Endothelial cell of umbilical vein (primary cell): ENCODE results near the gene RHOV. TPM values are rescaled to one million over a fixed set of nuclear protein-coding genes. Genes with fewer than 3 reads are reported as not detected.

ENCODE experiments used
- BruUV-seq: library from RNA; stranded (reverse); fragments of 400-500 nt; replicated peaks from 2 replicates; lab custom pipeline; 2021; lab: Mats Ljungman, UMichigan
- CTCF ChIA-PET: fragments of 300-600, 350-600 bp; sonication (Branson Sonifier 250); formaldehyde crosslinking; loops from one replicate; lab custom pipeline; 2021; ENCODE audit warnings: antibody characterized with exemption, inconsistent platforms; lab: Charles Lee
- POLR2A ChIA-PET: fragments of 300-600, 350-600 bp; sonication (Branson Sonifier 250); formaldehyde crosslinking; loops from one replicate; lab custom pipeline; 2021; ENCODE audit warnings: antibody characterized with exemption, inconsistent platforms; lab: Charles Lee
- DNase-seq: peaks from one replicate; pipeline ENCODE4 v3.0.0-alpha.2; 2011; ENCODE audit warnings: low read depth, low spot score
- FAIRE-seq: peaks from 2 replicates; lab custom pipeline; 2011; peaks lifted over from hg19 to GRCh38; lab: Jason Lieb, UNC
- H2AFZ ChIP-seq: 2 replicates; pipeline ENCODE4 v1.6.0; 2012; ENCODE audit warnings: low read depth, low read length, control low read depth, inconsistent platforms
- H3K27ac ChIP-seq: 2 replicates; pipeline ENCODE4 v1.5.1; 2011; ENCODE audit warnings: low read depth, mild to moderate bottlenecking, control low read depth, low read length, moderate library complexity; ENCODE audit not compliant: insufficient read depth
- H3K27me3 ChIP-seq, 2 experiments: 2 replicates each; pipeline versions ENCODE4 v1.6.0 to v1.6.1; 2011; ENCODE audit warnings: low read length in 2 of 2, mixed read lengths in 1 of 2; ENCODE audit not compliant: control insufficient read depth in 2 of 2, insufficient read depth in 2 of 2
- H3K36me3 ChIP-seq, 2 experiments: 2 replicates in 1 of 2; 3 replicates in 1 of 2; pipeline ENCODE4 v1.5.1; 2011; ENCODE audit warnings: low read length in 2 of 2, mild to moderate bottlenecking in 1 of 2, moderate library complexity in 1 of 2; ENCODE audit not compliant: control insufficient read depth in 2 of 2, insufficient read depth in 2 of 2; ENCODE audit errors: extremely low read depth in 1 of 2
- H3K4me1 ChIP-seq: 3 replicates; pipeline ENCODE4 v1.5.1; 2011; ENCODE audit warnings: mild to moderate bottlenecking, low read length; ENCODE audit not compliant: control insufficient read depth, insufficient read depth; ENCODE audit errors: extremely low read depth
- H3K4me2 ChIP-seq: 2 replicates; pipeline ENCODE4 v1.6.1; 2011; ENCODE audit warnings: low read length, control low read depth, mixed read lengths; ENCODE audit not compliant: insufficient read depth
- H3K4me3 ChIP-seq, 3 experiments: fragments of 200-600 bp in 1 of 3; sonication (generic), shearing (Covaris generic) in 1 of 3; replicated peaks in 1 of 3; 2 replicates each; pipeline ENCODE4 v1.5.1; 2011 to 2016; ENCODE audit warnings: control low read depth in 3 of 3, low read length in 3 of 3, mild to moderate bottlenecking in 2 of 3, inconsistent platforms in 1 of 3, low read depth in 1 of 3, moderate library complexity in 1 of 3; ENCODE audit not compliant: insufficient read depth in 1 of 3
- H3K79me2 ChIP-seq: 2 replicates; pipeline ENCODE4 v1.6.0; 2012; ENCODE audit warnings: low read length, inconsistent platforms; ENCODE audit not compliant: control insufficient read depth, insufficient read depth
- H3K9ac ChIP-seq: replicated peaks from 2 replicates; pipeline ENCODE3; 2011; ENCODE audit warnings: low read length, control low read depth; ENCODE audit not compliant: insufficient read depth; ENCODE audit errors: extremely low read depth
- H3K9me1 ChIP-seq: replicated peaks from 3 replicates; pipeline ENCODE4 v1.6.0; 2011; ENCODE audit warnings: mild to moderate bottlenecking, low read length; ENCODE audit not compliant: control insufficient read depth, insufficient read depth; ENCODE audit errors: extremely low read depth
- H3K9me3 ChIP-seq: replicated peaks from 2 replicates; pipeline ENCODE4 v1.5.1; 2012; ENCODE audit warnings: low read length, inconsistent platforms; ENCODE audit not compliant: control insufficient read depth, insufficient read depth
- H4K20me1 ChIP-seq: replicated peaks from 2 replicates; pipeline ENCODE3; 2011; ENCODE audit warnings: mild to moderate bottlenecking, low read length; ENCODE audit not compliant: control insufficient read depth, insufficient read depth; ENCODE audit errors: extremely low read depth
- CTCF ChIP-seq, 2 donors: IDR thresholded peaks; 1 replicate in 1 of 2; 2 replicates in 1 of 2; pipeline ENCODE4 v1.5.1; 2011; ENCODE audit warnings: low read length in 2 of 2, mild to moderate bottlenecking in 2 of 2, moderate library complexity in 2 of 2, control low read depth in 1 of 2, inconsistent platforms in 1 of 2, low read depth in 1 of 2; ENCODE audit not compliant: insufficient read depth in 1 of 2; ENCODE audit errors: extremely low read depth in 1 of 2
- EZH2 ChIP-seq: IDR thresholded peaks from 2 replicates; pipeline ENCODE4 v1.6.1; 2012; ENCODE audit warnings: borderline replicate concordance, low read depth, mild to moderate bottlenecking, moderate library complexity, low read length, inconsistent platforms; ENCODE audit not compliant: severe bottlenecking
- JUN ChIP-seq: IDR thresholded peaks from 2 replicates; pipeline ENCODE4 v1.6.1; 2011; ENCODE audit warnings: borderline replicate concordance, low read depth; ENCODE audit not compliant: insufficient read length, insufficient read depth
- MAX ChIP-seq: IDR thresholded peaks from 2 replicates; pipeline ENCODE4 v1.6.1; 2011; ENCODE audit not compliant: insufficient read depth, insufficient read length
- MYC ChIP-seq: IDR thresholded peaks from one replicate; pipeline ENCODE4 v1.6.1; 2011; ENCODE audit warnings: mild to moderate bottlenecking, low read depth, low read length
- POLR2A ChIP-seq: IDR thresholded peaks from 2 replicates; pipeline ENCODE4 v1.6.1; 2012; ENCODE audit warnings: low read depth, mild to moderate bottlenecking, control low read depth, low read length
- POLR2AphosphoS5 ChIP-seq: IDR thresholded peaks from 2 replicates; pipeline ENCODE4 v1.6.1; 2012; ENCODE audit warnings: low read depth, mild to moderate bottlenecking, control low read depth, low read length, moderate library complexity; ENCODE audit not compliant: insufficient read depth
- dilution Hi-C: fragments of 300-500 bp; cut with MboI; formaldehyde crosslinking; loops from one replicate; pipeline ENCODE4 v1.15.0; 2019; ENCODE audit warnings: low sequenced_read_pairs; ENCODE audit not compliant: extremely low pct_ligation_motif_present
- intact Hi-C: fragments of 100-400 bp; cut with micrococcal nuclease; formaldehyde crosslinking; loops from one replicate; pipeline ENCODE4 v1.10.0; 2022
- polyA plus RNA-seq, 4 experiments: library from polyadenylated mRNA; depleted of rRNA in 3 of 4; stranded (reverse) in 3 of 4; unstranded in 1 of 4; fragments of >200 nt; gene quantifications; 2 replicates each; pipeline versions ENCODE4 v1.2.1 to v1.2.3, GENCODE V29; 2011 to 2012; ENCODE audit warnings: missing spikeins in 1 of 4
- total RNA-seq: library from RNA; stranded (reverse); gene quantifications from 2 replicates; pipeline ENCODE4 v1.2.3, GENCODE V29; 2021

The RHOV gene
- total and polyA plus RNA-seq, 2 donors (not counting 3 experiments of a cell fraction or from before 2014, with no cell fraction given), result 0.15 to 0.20 TPM

- Histone ChIP-seq H3K9me3 (no peaks in the 10 kb centered on the region), H3K36me3 (peaks cover 8 to 41% of the 10 kb centered on the region in 2 experiments), H3K9me1 (no peaks in the 10 kb centered on the region), H3K79me2 (peaks cover 13% of the 10 kb centered on the region), H3K4me3 (no peak overlapping the region), H3K27ac (no peak overlapping the region), H3K4me2 (no peak overlapping the region), H3K27me3 (no peaks in the 10 kb centered on the region), H2AFZ (no peak overlapping the region), H4K20me1 (no peaks in the 10 kb centered on the region), H3K9ac (no peak overlapping the region), H3K4me1 (peaks cover 13% of the 10 kb centered on the region)
- ChIA-PET CTCF (interaction anchor here (1.0 to 11.3 kb wide), 7 partner anchors 9 to 285 kb away, joined by 4 to 260 read pairs (median 5); partner anchors contain the start of gene DLL4), POLR2A (no interaction called here)
- DNase-seq (no peak), FAIRE-seq (no peak)
- dilution Hi-C loops, result loop anchor here (10.0 kb wide), 1 partner anchor 114 kb away; no protein-coding TSS in a partner anchor
- TF ChIP-seq MAX (no peak), POLR2A (no peak), EZH2 (no peak), MYC (no peak), CTCF (IDR thresholded peaks at IDR 0.05; ENCODE audit: extremely low read depth in 1 of 2, insufficient read depth in 1 of 2, low read depth in 1 of 2, low read length in 2 of 2) (no peak), JUN (no peak), POLR2AphosphoS5 (no peak)
- no TSS peak for BruUV-seq
- intact Hi-C loops, result no loop called here
These were observed 27.0 kb upstream of the RHOV start for GRCh38 chr15:40901053-40901443.
